D721Med (cell line): ENCODE data around the gene TXLNA.

Source experiments
- DNase-seq: peaks from one replicate; pipeline ENCODE4 v3.0.0; 2011; ENCODE audit warnings: low spot score; ENCODE audit not compliant: insufficient read length
- FAIRE-seq: peaks from 2 replicates; lab custom pipeline; 2011; peaks lifted over from hg19 to GRCh38; lab: Jason Lieb, UNC
- CTCF ChIP-seq: IDR thresholded peaks from 2 replicates; pipeline ENCODE4 v1.5.1; 2012; ENCODE audit warnings: mild to moderate bottlenecking, control low read depth; ENCODE audit not compliant: insufficient read depth; ENCODE audit errors: missing control alignments

TXLNA gene

GRCh38 chr1:32186077-32186476 is 6.6 kb downstream of the TXLNA start:
- no peak for TF ChIP-seq CTCF
- FAIRE-seq (no peak), DNase-seq (no peak)

GRCh38 chr1:32186491-32186890 is 7.0 kb downstream of the TXLNA start:
- no peak for DNase-seq
- TF ChIP-seq CTCF, result no peak
- FAIRE-seq, result no peak

GRCh38 chr1:32187850-32188249 is 8.4 kb downstream of the TXLNA start:
- no peak for TF ChIP-seq CTCF
- no peak for FAIRE-seq
- no peak for DNase-seq

- FAIRE-seq, result no peak
- no peak for TF ChIP-seq CTCF
Measured at GRCh38 chr1:32192220-32192948, 12.9 kb downstream of the TXLNA start.

GRCh38 chr1:32194984-32195383 is 15.5 kb downstream of the TXLNA start:
- FAIRE-seq, result no peak
- TF ChIP-seq CTCF, result no peak
- no peak for DNase-seq

More at GRCh38 chr1:32192220-32192948, 12.9 kb downstream of the TXLNA start:
- DNase-seq, result no peak

- DNase-seq, result no peak
- TF ChIP-seq CTCF, result no peak
- FAIRE-seq, result no peak
Measured at GRCh38 chr1:32195531-32195930, 16.1 kb downstream of the TXLNA start.
